Upper lobe of left lung (tissue), 6 donors: ENCODE results near the gene POLD2. TPM values are rescaled to one million over a fixed set of nuclear protein-coding genes. Genes with fewer than 3 reads are reported as not detected.
A peak's percentile ranks its signal among the peaks of the same experiment; 100 is the strongest.

ENCODE experiments used
- ATAC-seq, 2 donors: fragments of 200-7000 bp; cut with Tn5 transposase; one replicate each; pipeline ENCODE4 v1.9.1; 2022; ENCODE audit warnings: mild to moderate bottlenecking in 2 of 2, moderate library complexity in 2 of 2; ENCODE audit not compliant: low FRiP score in 2 of 2
- DNase-seq, 2 donors: peaks; one replicate each; pipeline ENCODE4 v3.0.0-alpha.2; 2019 to 2020
- H3K27ac ChIP-seq, 4 donors: fragments of 200-600 bp; sonication (generic); one replicate each; pipeline ENCODE4 v1.5.1; 2016 to 2019
- H3K27me3 ChIP-seq, 4 donors: fragments of 200-600 bp; sonication (generic); one replicate each; pipeline ENCODE4 v1.5.1; 2017 to 2019
- H3K36me3 ChIP-seq, 4 donors: fragments of 200-600 bp; sonication (generic); one replicate each; pipeline ENCODE4 v1.5.1; 2016 to 2019
- H3K4me1 ChIP-seq, 4 donors: fragments of 200-600 bp; sonication (generic); one replicate each; pipeline ENCODE4 v1.5.1; 2018 to 2019
- H3K4me3 ChIP-seq, 4 donors: fragments of 200-600 bp; sonication (generic); one replicate each; pipeline ENCODE4 v1.5.1; 2017 to 2019; ENCODE audit warnings: mild to moderate bottlenecking in 2 of 4, moderate library complexity in 1 of 4
- H3K9me3 ChIP-seq, 4 donors: fragments of 200-600 bp; sonication (generic); one replicate each; pipeline ENCODE4 v1.5.1; 2018 to 2019
- EP300 ChIP-seq, 4 donors: sonication (generic); formaldehyde crosslinking; IDR thresholded peaks; one replicate each; pipeline ENCODE4 v1.5.1; 2017; ENCODE audit warnings: antibody characterized with exemption in 4 of 4, control low read depth in 2 of 4
- POLR2A ChIP-seq, 4 donors: fragments of 450-650 bp; IDR thresholded peaks; one replicate each; pipeline ENCODE4 v1.5.1; 2016 to 2017; ENCODE audit warnings: antibody characterized with exemption in 4 of 4, mild to moderate bottlenecking in 2 of 4
- POLR2AphosphoS5 ChIP-seq, 2 donors: sonication (generic); formaldehyde crosslinking; IDR thresholded peaks; one replicate each; pipeline ENCODE4 v1.5.1; 2017; ENCODE audit warnings: antibody characterized with exemption in 2 of 2
- WGBS, 2 donors: methylation state at CpG; one replicate each; pipeline ENCODE4 v1.1.5; 2017 to 2018; 5-methylcytosine and 5-hydroxymethylcytosine counted together
- total RNA-seq, 6 donors: library from RNA; depleted of rRNA in 4 of 6; stranded (reverse); fragments of >200 nt in 4 of 6; gene quantifications; one replicate each; pipeline versions ENCODE4 v1.1.0 to v1.2.1, GENCODE V29; 2016 to 2021
- TF ChIP-seq, protein P1 (sequence below), 6 experiments: fragments of 450-650 bp in 4 of 6; fragments of 200-600 bp in 2 of 6; sonication (generic) in 2 of 6; IDR thresholded peaks; one replicate each; pipeline ENCODE4 v1.5.1; 2016 to 2019; ENCODE audit warnings: antibody characterized with exemption in 6 of 6
- donor health status: DM: no; HTN: no; CAD: no; lungs with moderate emphysema.
- donor health status: DM: no; HTN: yes; CAD: no; lungs with severe emphysema.

POLD2 gene
- total RNA-seq, 6 donors from 2014 or later: 27.2 to 70.1 (median 52.5) TPM

DNA sequence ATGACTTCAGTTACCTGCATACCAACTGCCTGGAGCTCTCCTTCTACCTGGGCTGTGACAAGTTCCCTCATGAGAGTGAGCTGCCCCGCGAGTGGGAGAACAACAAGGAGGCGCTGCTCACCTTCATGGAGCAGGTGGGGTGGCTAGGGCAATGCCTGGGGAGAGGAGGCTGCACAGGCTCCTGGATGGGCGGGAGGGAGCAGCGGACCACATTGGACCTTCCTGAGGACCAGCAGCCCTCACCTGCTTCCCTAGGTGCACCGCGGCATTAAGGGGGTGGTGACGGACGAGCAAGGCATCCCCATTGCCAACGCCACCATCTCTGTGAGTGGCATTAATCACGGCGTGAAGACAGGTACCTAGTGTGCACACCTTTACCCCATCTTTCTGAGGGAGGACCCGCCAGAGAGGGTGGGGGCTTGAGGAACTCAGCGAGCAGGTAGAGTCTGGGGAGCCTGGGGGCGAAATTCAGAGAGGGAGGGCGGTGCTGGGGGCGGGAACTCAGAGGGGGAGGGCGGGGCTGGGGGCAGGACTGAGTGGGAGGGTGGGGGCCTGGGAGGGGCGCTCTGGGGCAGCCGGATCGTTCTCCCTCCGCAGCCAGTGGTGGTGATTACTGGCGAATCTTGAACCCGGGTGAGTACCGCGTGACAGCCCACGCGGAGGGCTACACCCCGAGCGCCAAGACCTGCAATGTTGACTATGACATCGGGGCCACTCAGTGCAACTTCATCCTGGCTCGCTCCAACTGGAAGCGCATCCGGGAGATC is 10.2 kb downstream of the POLD2 start:
- WGBS, 2 donors: 84 to 89% methylated on average over 18 to 33 of the region's 34 CpGs
- peak in 1 of 2 donors; percentile 54 for DNase-seq
- ATAC-seq: no peak
- H3K4me1 ChIP-seq: no peaks in the 10 kb centered on the region
- H3K4me3 ChIP-seq: no peak overlapping the region
- H3K9me3 ChIP-seq: no peaks in the 10 kb centered on the region
- H3K36me3 ChIP-seq: peaks cover 0 to 93% (median 51%) of the 10 kb centered on the region in 4 donors
- TF ChIP-seq POLR2AphosphoS5 (IDR thresholded peaks at IDR 0.05): no peak
- no peaks in the 10 kb centered on the region for H3K27me3 ChIP-seq
- H3K27ac ChIP-seq: no peak overlapping the region

DNA sequence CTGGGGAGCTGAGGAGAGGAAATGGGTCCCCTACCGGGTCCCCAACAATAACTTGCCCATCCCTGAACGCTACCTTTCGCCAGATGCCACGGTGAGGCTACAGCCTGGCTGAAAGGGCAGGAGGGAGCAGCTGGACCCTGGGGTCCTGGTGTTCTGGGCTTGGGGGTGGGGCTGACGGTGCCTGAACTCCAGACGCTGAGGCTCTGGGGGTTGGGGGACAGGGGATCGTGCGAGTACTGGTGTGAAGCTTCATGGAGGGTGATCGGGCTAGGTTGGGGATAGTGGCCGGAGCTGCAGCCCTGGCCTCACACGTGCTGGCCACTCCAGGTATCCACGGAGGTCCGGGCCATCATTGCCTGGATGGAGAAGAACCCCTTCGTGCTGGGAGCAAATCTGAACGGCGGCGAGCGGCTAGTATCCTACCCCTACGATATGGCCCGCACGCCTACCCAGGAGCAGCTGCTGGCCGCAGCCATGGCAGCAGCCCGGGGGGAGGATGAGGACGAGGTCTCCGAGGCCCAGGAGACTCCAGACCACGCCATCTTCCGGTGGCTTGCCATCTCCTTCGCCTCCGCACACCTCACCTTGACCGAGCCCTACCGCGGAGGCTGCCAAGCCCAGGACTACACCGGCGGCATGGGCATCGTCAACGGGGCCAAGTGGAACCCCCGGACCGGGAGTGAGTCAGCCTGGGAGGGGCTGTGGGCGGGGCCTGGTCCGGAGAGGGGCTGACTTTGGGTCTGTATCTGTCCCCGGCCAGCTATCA is 10.9 kb downstream of the POLD2 start:
- WGBS, 2 donors: 73 to 81% methylated on average over 14 to 38 of the region's 41 CpGs
- ATAC-seq (no peak), DNase-seq (peak in 1 of 2 donors; percentile 82)
- H3K27me3 ChIP-seq: no peaks in the 10 kb centered on the region
- no peaks in the 10 kb centered on the region for H3K9me3 ChIP-seq
- H3K36me3 ChIP-seq: peaks cover 0 to 95% (median 48%) of the 10 kb centered on the region in 4 donors
- TF ChIP-seq EP300 (IDR thresholded peaks at IDR 0.05) (no peak), POLR2A (IDR thresholded peaks at IDR 0.05) (no peak), POLR2AphosphoS5 (IDR thresholded peaks at IDR 0.05) (no peak)
- TF ChIP-seq, protein P1, sequence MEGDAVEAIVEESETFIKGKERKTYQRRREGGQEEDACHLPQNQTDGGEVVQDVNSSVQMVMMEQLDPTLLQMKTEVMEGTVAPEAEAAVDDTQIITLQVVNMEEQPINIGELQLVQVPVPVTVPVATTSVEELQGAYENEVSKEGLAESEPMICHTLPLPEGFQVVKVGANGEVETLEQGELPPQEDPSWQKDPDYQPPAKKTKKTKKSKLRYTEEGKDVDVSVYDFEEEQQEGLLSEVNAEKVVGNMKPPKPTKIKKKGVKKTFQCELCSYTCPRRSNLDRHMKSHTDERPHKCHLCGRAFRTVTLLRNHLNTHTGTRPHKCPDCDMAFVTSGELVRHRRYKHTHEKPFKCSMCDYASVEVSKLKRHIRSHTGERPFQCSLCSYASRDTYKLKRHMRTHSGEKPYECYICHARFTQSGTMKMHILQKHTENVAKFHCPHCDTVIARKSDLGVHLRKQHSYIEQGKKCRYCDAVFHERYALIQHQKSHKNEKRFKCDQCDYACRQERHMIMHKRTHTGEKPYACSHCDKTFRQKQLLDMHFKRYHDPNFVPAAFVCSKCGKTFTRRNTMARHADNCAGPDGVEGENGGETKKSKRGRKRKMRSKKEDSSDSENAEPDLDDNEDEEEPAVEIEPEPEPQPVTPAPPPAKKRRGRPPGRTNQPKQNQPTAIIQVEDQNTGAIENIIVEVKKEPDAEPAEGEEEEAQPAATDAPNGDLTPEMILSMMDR (IDR thresholded peaks at IDR 0.05): no peak
- no peak overlapping the region for H3K4me3 ChIP-seq
- peaks cover 0 to 2% (median 0%) of the 10 kb centered on the region in 4 donors for H3K4me1 ChIP-seq
- no peak overlapping the region for H3K27ac ChIP-seq

DNA sequence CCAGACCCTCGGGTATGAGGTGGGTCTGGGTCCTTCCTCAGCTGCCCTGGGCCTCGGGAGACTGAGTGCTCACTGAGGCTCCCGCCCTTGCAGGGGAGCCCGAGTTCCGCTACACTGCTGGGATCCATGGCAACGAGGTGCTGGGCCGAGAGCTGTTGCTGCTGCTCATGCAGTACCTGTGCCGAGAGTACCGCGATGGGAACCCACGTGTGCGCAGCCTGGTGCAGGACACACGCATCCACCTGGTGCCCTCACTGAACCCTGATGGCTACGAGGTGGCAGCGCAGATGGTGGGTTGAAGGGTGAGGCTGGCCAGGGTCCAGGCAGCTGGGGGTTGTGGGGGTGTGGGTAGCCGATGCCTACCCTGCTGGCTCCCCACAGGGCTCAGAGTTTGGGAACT is 11.6 kb downstream of the POLD2 start:
- H3K36me3 ChIP-seq: peaks cover 0 to 95% (median 45%) of the 10 kb centered on the region in 4 donors
- 89 to 100% methylated on average over 2 to 16 of the region's 16 CpGs for WGBS, 2 donors
- no peaks in the 10 kb centered on the region for H3K9me3 ChIP-seq
- no peak for TF ChIP-seq POLR2AphosphoS5 (IDR thresholded peaks at IDR 0.05)
- no peak for TF ChIP-seq POLR2A (IDR thresholded peaks at IDR 0.05)
- no peak for TF ChIP-seq EP300 (IDR thresholded peaks at IDR 0.05)
- TF ChIP-seq, protein P1 (IDR thresholded peaks at IDR 0.05): no peak
- DNase-seq (no peak), ATAC-seq (no peak)
- H3K4me3 ChIP-seq: no peak overlapping the region
- H3K4me1 ChIP-seq: peaks cover 0 to 7% (median 0%) of the 10 kb centered on the region in 4 donors
- no peak overlapping the region for H3K27ac ChIP-seq
- no peaks in the 10 kb centered on the region for H3K27me3 ChIP-seq

DNA sequence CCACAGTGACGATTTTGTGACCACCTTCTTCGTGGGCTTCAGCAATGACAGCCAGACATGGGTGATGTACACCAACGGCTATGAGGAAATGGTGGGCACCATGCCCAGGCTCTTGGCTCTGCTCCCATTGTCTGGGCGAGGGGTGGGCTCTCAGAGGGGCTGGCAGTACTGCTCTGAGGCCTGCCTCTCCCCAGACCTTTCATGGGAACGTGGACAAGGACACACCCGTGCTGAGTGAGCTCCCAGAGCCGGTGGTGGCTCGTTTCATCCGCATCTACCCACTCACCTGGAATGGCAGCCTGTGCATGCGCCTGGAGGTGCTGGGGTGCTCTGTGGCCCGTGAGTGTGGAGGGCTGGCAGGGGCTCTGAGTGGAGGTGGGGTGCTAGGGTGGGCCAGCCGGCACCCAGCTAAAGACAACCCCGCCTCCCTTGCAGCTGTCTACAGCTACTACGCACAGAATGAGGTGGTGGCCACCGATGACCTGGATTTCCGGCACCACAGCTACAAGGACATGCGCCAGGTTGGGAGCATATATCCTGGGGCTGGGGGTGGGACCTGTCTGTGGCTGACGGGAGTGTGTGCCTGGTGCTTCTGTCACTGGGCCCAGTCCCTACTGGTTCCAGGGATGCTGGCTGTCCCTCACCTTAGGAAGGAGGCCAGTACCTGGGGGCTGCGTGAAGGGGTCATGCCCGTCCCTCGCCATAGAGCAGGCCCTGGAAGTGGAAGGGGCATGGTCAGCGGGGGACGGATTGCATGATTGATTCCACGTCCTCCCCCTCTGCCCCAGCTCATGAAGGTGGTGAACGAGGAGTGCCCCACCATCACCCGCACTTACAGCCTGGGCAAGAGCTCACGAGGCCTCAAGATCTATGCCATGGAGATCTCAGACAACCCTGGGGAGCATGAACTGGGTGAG is 12.4 kb downstream of the POLD2 start:
- Histone ChIP-seq H3K4me1 (peaks cover 0 to 7% (median 0%) of the 10 kb centered on the region in 4 donors), H3K36me3 (peaks cover 0 to 89% (median 42%) of the 10 kb centered on the region in 4 donors), H3K9me3 (no peaks in the 10 kb centered on the region), H3K4me3 (no peak overlapping the region), H3K27ac (no peak overlapping the region), H3K27me3 (no peaks in the 10 kb centered on the region)
- no peak for TF ChIP-seq POLR2AphosphoS5 (IDR thresholded peaks at IDR 0.05)
- TF ChIP-seq, protein P1 (IDR thresholded peaks at IDR 0.05): no peak
- TF ChIP-seq POLR2A (IDR thresholded peaks at IDR 0.05): no peak
- TF ChIP-seq EP300 (IDR thresholded peaks at IDR 0.05): no peak
- DNase-seq: no peak
- no peak for ATAC-seq
- WGBS, 2 donors: 74 to 81% methylated on average over 15 to 26 of the region's 27 CpGs
